ENCODE data around the gene MED28. TPM values are rescaled to one million over a fixed set of nuclear protein-coding genes. Genes with fewer than 3 reads are reported as not detected.

MED28 gene
- total RNA-seq, 1 donor from 2014 or later = 53.2 TPM

- Mint-ChIP-seq H3K4me3 (ENCODE audit: low read depth) (no peak overlapping the region), H3K27me3 (ENCODE audit: low read depth) (no peaks in the 10 kb centered on the region), H3K27ac (no peak overlapping the region), H3K9me3 (no peaks in the 10 kb centered on the region), H3K36me3 (ENCODE audit: low read depth) (peaks cover 76% of the 10 kb centered on the region), H3K4me1 (ENCODE audit: low read depth) (no peaks in the 10 kb centered on the region)
- DNase-seq (ENCODE audit: low spot score) = no peak
- intact Hi-C loops (cut with micrococcal nuclease) = loop anchor here (10.0 kb wide), 1 partner anchor 965 kb away; no protein-coding TSS in a partner anchor
Observed at GRCh38 chr4:17630228-17630627, 15.8 kb downstream of the MED28 start.

- H3K9me3 Mint-ChIP-seq = no peaks in the 10 kb centered on the region
- H3K27ac Mint-ChIP-seq = no peak overlapping the region
- intact Hi-C loops (cut with micrococcal nuclease) = loop anchor here (10.0 kb wide), 1 partner anchor 961 kb away; no protein-coding TSS in a partner anchor
- no peaks in the 10 kb centered on the region for H3K27me3 Mint-ChIP-seq (ENCODE audit: low read depth)
- no peak overlapping the region for H3K4me3 Mint-ChIP-seq (ENCODE audit: low read depth)
- no peak for DNase-seq (ENCODE audit: low spot score)
- H3K36me3 Mint-ChIP-seq (ENCODE audit: low read depth) = peaks cover 57% of the 10 kb centered on the region
- H3K4me1 Mint-ChIP-seq (ENCODE audit: low read depth) = no peaks in the 10 kb centered on the region
Observed at GRCh38 chr4:17633600-17633999, 19.2 kb downstream of the MED28 start.

- intact Hi-C loops (cut with micrococcal nuclease) = loop anchor here (10.0 kb wide), 1 partner anchor 960 kb away; no protein-coding TSS in a partner anchor
- Mint-ChIP-seq H3K36me3 (ENCODE audit: low read depth) (peaks cover 44% of the 10 kb centered on the region), H3K9me3 (no peaks in the 10 kb centered on the region), H3K27me3 (ENCODE audit: low read depth) (no peaks in the 10 kb centered on the region), H3K4me3 (ENCODE audit: low read depth) (no peak overlapping the region), H3K27ac (no peak overlapping the region), H3K4me1 (ENCODE audit: low read depth) (no peaks in the 10 kb centered on the region)
- no peak for DNase-seq (ENCODE audit: low spot score)
Observed at GRCh38 chr4:17635056-17635455, 20.6 kb downstream of the MED28 start.

GRCh38 chr4:17636341-17636695 is 21.9 kb downstream of the MED28 start:
- Mint-ChIP-seq H3K27me3 (ENCODE audit: low read depth) (no peaks in the 10 kb centered on the region), H3K27ac (no peak overlapping the region), H3K9me3 (no peaks in the 10 kb centered on the region), H3K36me3 (ENCODE audit: low read depth) (peaks cover 31% of the 10 kb centered on the region), H3K4me1 (ENCODE audit: low read depth) (no peaks in the 10 kb centered on the region), H3K4me3 (ENCODE audit: low read depth) (no peak overlapping the region)
- intact Hi-C loops (cut with micrococcal nuclease) = loop anchor here (1.0 to 10.0 kb wide), 4 partner anchors 22 to 958 kb away; partner anchors contain the start of genes LAP3 and MED28
- DNase-seq (ENCODE audit: low spot score) = no peak

GRCh38 chr4:17636696-17637622 is 22.5 kb downstream of the MED28 start:
- intact Hi-C loops (cut with micrococcal nuclease) = loop anchor here (1.0 to 10.0 kb wide), 4 partner anchors 22 to 958 kb away; partner anchors contain the start of genes LAP3 and MED28
- Mint-ChIP-seq H3K4me1 (ENCODE audit: low read depth) (no peaks in the 10 kb centered on the region), H3K36me3 (ENCODE audit: low read depth) (peaks cover 27% of the 10 kb centered on the region), H3K9me3 (no peaks in the 10 kb centered on the region), H3K27ac (no peak overlapping the region), H3K27me3 (ENCODE audit: low read depth) (no peaks in the 10 kb centered on the region), H3K4me3 (ENCODE audit: low read depth) (no peak overlapping the region)
- peak; percentile 55 for DNase-seq (ENCODE audit: low spot score)

- Mint-ChIP-seq H3K36me3 (ENCODE audit: low read depth) (peaks cover 23% of the 10 kb centered on the region), H3K9me3 (no peaks in the 10 kb centered on the region), H3K27me3 (ENCODE audit: low read depth) (no peaks in the 10 kb centered on the region), H3K27ac (no peak overlapping the region), H3K4me1 (ENCODE audit: low read depth) (no peaks in the 10 kb centered on the region), H3K4me3 (ENCODE audit: low read depth) (no peak overlapping the region)
- no peak for DNase-seq (ENCODE audit: low spot score)
- intact Hi-C loops (cut with micrococcal nuclease) = loop anchor here (10.0 kb wide), 1 partner anchor 956 kb away; no protein-coding TSS in a partner anchor
Observed at GRCh38 chr4:17639136-17639535, 24.7 kb downstream of the MED28 start.

- DNase-seq (ENCODE audit: low spot score) = no peak
- Mint-ChIP-seq H3K27me3 (ENCODE audit: low read depth) (no peaks in the 10 kb centered on the region), H3K9me3 (no peaks in the 10 kb centered on the region), H3K4me3 (ENCODE audit: low read depth) (no peak overlapping the region), H3K36me3 (ENCODE audit: low read depth) (peaks cover 10% of the 10 kb centered on the region), H3K27ac (no peak overlapping the region), H3K4me1 (ENCODE audit: low read depth) (no peaks in the 10 kb centered on the region)
- intact Hi-C loops (cut with micrococcal nuclease) = no loop called here
Observed at GRCh38 chr4:17642398-17642783, 27.9 kb downstream of the MED28 start.

GRCh38 chr4:17646693-17647092 is 32.3 kb downstream of the MED28 start:
- Mint-ChIP-seq H3K4me3 (ENCODE audit: low read depth) (no peak overlapping the region), H3K27ac (no peak overlapping the region), H3K36me3 (ENCODE audit: low read depth) (peaks cover 8% of the 10 kb centered on the region), H3K4me1 (ENCODE audit: low read depth) (peaks cover 3% of the 10 kb centered on the region), H3K9me3 (no peaks in the 10 kb centered on the region), H3K27me3 (ENCODE audit: low read depth) (no peaks in the 10 kb centered on the region)
- no peak for DNase-seq (ENCODE audit: low spot score)
- intact Hi-C loops (cut with micrococcal nuclease) = no loop called here

- Mint-ChIP-seq H3K4me1 (ENCODE audit: low read depth) (peaks cover 4% of the 10 kb centered on the region), H3K4me3 (ENCODE audit: low read depth) (no peak overlapping the region), H3K9me3 (no peaks in the 10 kb centered on the region), H3K27ac (no peak overlapping the region), H3K27me3 (ENCODE audit: low read depth) (no peaks in the 10 kb centered on the region), H3K36me3 (ENCODE audit: low read depth) (peaks cover 7% of the 10 kb centered on the region)
- no peak for DNase-seq (ENCODE audit: low spot score)
- intact Hi-C loops (cut with micrococcal nuclease) = no loop called here
Observed at GRCh38 chr4:17647176-17647806, 32.9 kb downstream of the MED28 start.

GRCh38 chr4:17647927-17648326 is 33.5 kb downstream of the MED28 start:
- intact Hi-C loops (cut with micrococcal nuclease) = no loop called here
- DNase-seq (ENCODE audit: low spot score) = no peak
- H3K27me3 Mint-ChIP-seq (ENCODE audit: low read depth) = no peaks in the 10 kb centered on the region
- H3K36me3 Mint-ChIP-seq (ENCODE audit: low read depth) = peaks cover under 1% of the 10 kb centered on the region
- H3K4me3 Mint-ChIP-seq (ENCODE audit: low read depth) = no peak overlapping the region
- no peaks in the 10 kb centered on the region for H3K9me3 Mint-ChIP-seq
- no peak overlapping the region for H3K27ac Mint-ChIP-seq
- H3K4me1 Mint-ChIP-seq (ENCODE audit: low read depth) = peaks cover 4% of the 10 kb centered on the region

GRCh38 chr4:17650406-17650805 is 36.0 kb downstream of the MED28 start:
- DNase-seq (ENCODE audit: low spot score) = no peak
- Mint-ChIP-seq H3K9me3 (no peaks in the 10 kb centered on the region), H3K27ac (no peak overlapping the region), H3K27me3 (ENCODE audit: low read depth) (peaks cover 3% of the 10 kb centered on the region), H3K36me3 (ENCODE audit: low read depth) (no peaks in the 10 kb centered on the region), H3K4me1 (ENCODE audit: low read depth) (peaks cover 4% of the 10 kb centered on the region), H3K4me3 (ENCODE audit: low read depth) (no peak overlapping the region)
- intact Hi-C loops (cut with micrococcal nuclease) = no loop called here

GRCh38 chr4:17654701-17655100 is 40.3 kb downstream of the MED28 start:
- intact Hi-C loops (cut with micrococcal nuclease) = no loop called here
- H3K27ac Mint-ChIP-seq = no peak overlapping the region

GRCh38 chr4:17657090-17657489 is 42.6 kb downstream of the MED28 start:
- no peak overlapping the region for H3K27ac Mint-ChIP-seq

More at GRCh38 chr4:17654701-17655100, 40.3 kb downstream of the MED28 start:
- H3K4me3 Mint-ChIP-seq (ENCODE audit: low read depth) = no peak overlapping the region
- no peak for DNase-seq (ENCODE audit: low spot score)
- H3K9me3 Mint-ChIP-seq = no peaks in the 10 kb centered on the region
- H3K36me3 Mint-ChIP-seq (ENCODE audit: low read depth) = no peaks in the 10 kb centered on the region
- peaks cover 4% of the 10 kb centered on the region for H3K4me1 Mint-ChIP-seq (ENCODE audit: low read depth)
- H3K27me3 Mint-ChIP-seq (ENCODE audit: low read depth) = peaks cover 6% of the 10 kb centered on the region

More at GRCh38 chr4:17657090-17657489, 42.6 kb downstream of the MED28 start:
- H3K9me3 Mint-ChIP-seq = no peaks in the 10 kb centered on the region
- H3K36me3 Mint-ChIP-seq (ENCODE audit: low read depth) = no peaks in the 10 kb centered on the region
- DNase-seq (ENCODE audit: low spot score) = no peak
- H3K27me3 Mint-ChIP-seq (ENCODE audit: low read depth) = peaks cover 6% of the 10 kb centered on the region
- no peaks in the 10 kb centered on the region for H3K4me1 Mint-ChIP-seq (ENCODE audit: low read depth)
- intact Hi-C loops (cut with micrococcal nuclease) = no loop called here
- no peak overlapping the region for H3K4me3 Mint-ChIP-seq (ENCODE audit: low read depth)
